ENCODE measurements around the gene CBX4. TPM values are rescaled to one million over a fixed set of nuclear protein-coding genes. Genes with fewer than 3 reads are reported as not detected.

Gene CBX4
- total and polyA plus RNA-seq, 2 of the 13 experiments (the other 11 are each of a cell fraction or from before 2014, with no cell fraction given) = 25.8 to 50.8 TPM

GRCh38 chr17:79812353-79813258 lies 26.6 kb downstream of the CBX4 start (continued):
- TF ChIP-seq THAP9 (CRISPR knock-in tag; IDR thresholded peaks at IDR 0.05; ENCODE audit: borderline replicate concordance) (no peak), SMC3 (IDR thresholded peaks at IDR 0.05; ENCODE audit: low read length) (no peak), RXRA (CRISPR knock-in tag; IDR thresholded peaks at IDR 0.05) (no peak), ZNF354B (CRISPR knock-in tag; IDR thresholded peaks at IDR 0.05) (no peak), ZNF800 (CRISPR knock-in tag; IDR thresholded peaks at IDR 0.05) (peak; percentile 90), MED1 (CRISPR knock-in tag; IDR thresholded peaks at IDR 0.05) (0 out of 2 replicates have a peak, but pooled peaks have one; percentile 43), ZNF503 (CRISPR knock-in tag; IDR thresholded peaks at IDR 0.05) (peak; percentile 74; the same call in 1 of the 2 replicates), ZNF549 (CRISPR knock-in tag; IDR thresholded peaks at IDR 0.05) (0 out of 2 replicates have a peak, but pooled peaks have one; percentile 13), ZBTB49 (CRISPR knock-in tag; IDR thresholded peaks at IDR 0.05; ENCODE audit: borderline replicate concordance) (no peak), MYC (CRISPR knock-in tag; IDR thresholded peaks at IDR 0.05; ENCODE audit: borderline replicate concordance) (peak; percentile 30; the same call in 1 of the 2 replicates), SIN3A (IDR thresholded peaks at IDR 0.05; ENCODE audit: borderline replicate concordance, low read depth, low read length) (no peak), KDM1A (CRISPR knock-in tag; IDR thresholded peaks at IDR 0.05) (no peak), ZNF281 (CRISPR knock-in tag; IDR thresholded peaks at IDR 0.05; ENCODE audit: borderline replicate concordance) (peak; percentile 56; the same call in 1 of the 2 replicates), ZKSCAN5 (CRISPR knock-in tag; IDR thresholded peaks at IDR 0.05) (no peak), ZBTB7A (CRISPR knock-in tag; IDR thresholded peaks at IDR 0.05) (0 out of 2 replicates have a peak, but pooled peaks have one; percentile 38)
